HepG2 (cell line): ENCODE results near the gene TCF12. TPM values are rescaled to one million over a fixed set of nuclear protein-coding genes. Genes with fewer than 3 reads are reported as not detected.

ENCODE experiments used
- ATAC-seq: fragments of 200-7000 bp; cut with Tn5 transposase; 3 replicates; pipeline ENCODE4 v1.9.1; 2020; ENCODE audit warnings: mild to moderate bottlenecking, moderate library complexity
- BruUV-seq: library from RNA; stranded (reverse); fragments of 400-500 nt; replicated peaks from 2 replicates; lab custom pipeline; 2021; lab: Mats Ljungman, UMichigan
- CTCF ChIA-PET: fragments of 300-600 bp; formaldehyde crosslinking; extraction: SDS; loops from one replicate; lab custom pipeline; 2021; ENCODE audit warnings: low total read pairs, inconsistent platforms, low intra/inter-chr PET ratio; lab: Yijun Ruan, JAX
- POLR2A ChIA-PET: fragments of 350-600 bp; sonication (Branson Sonifier 250); formaldehyde crosslinking; loops from one replicate; lab custom pipeline; 2020; ENCODE audit warnings: antibody characterized with exemption, inconsistent platforms; lab: Yijun Ruan, JAX
- DNase-seq: peaks from one replicate; pipeline ENCODE4 v3.0.0-alpha.2; 2015; ENCODE audit warnings: low spot score
- FAIRE-seq: peaks from 3 replicates; lab custom pipeline; 2011; peaks lifted over from hg19 to GRCh38; lab: Jason Lieb, UNC
- H2AFZ ChIP-seq: one replicate; pipeline ENCODE4 v1.6.1; 2011; ENCODE audit warnings: low read length, inconsistent platforms
- H3K27ac ChIP-seq: fragments of 300-600 bp; 3 replicates; pipeline ENCODE4 v1.8.0; 2011; ENCODE audit warnings: mixed run types, mild to moderate bottlenecking, mixed read lengths, low read length, inconsistent platforms; ENCODE audit not compliant: insufficient read depth; ENCODE audit errors: extremely low read length
- H3K27me3 ChIP-seq, 2 experiments: fragments of 200-600 bp in 1 of 2; 2 replicates in 1 of 2; 3 replicates in 1 of 2; pipeline versions ENCODE4 v1.6.0 to v1.8.0; 2011; ENCODE audit warnings: low read length in 2 of 2, mild to moderate bottlenecking in 2 of 2, moderate library complexity in 2 of 2, inconsistent platforms in 1 of 2; ENCODE audit not compliant: insufficient read depth in 2 of 2, control insufficient read depth in 1 of 2
- H3K36me3 ChIP-seq, 2 experiments: fragments of 200-600 bp in 1 of 2; replicated peaks in 1 of 2; 2 replicates in 1 of 2; 3 replicates in 1 of 2; pipeline versions ENCODE4 v1.5.1 to v1.8.0; 2011; ENCODE audit warnings: low read length in 2 of 2, inconsistent platforms in 1 of 2; ENCODE audit not compliant: insufficient read depth in 2 of 2, control insufficient read depth in 1 of 2
- H3K4me1 ChIP-seq: 2 replicates; pipeline ENCODE4 v1.5.1; 2012; ENCODE audit warnings: low read length, inconsistent platforms; ENCODE audit not compliant: insufficient read depth
- H3K4me2 ChIP-seq: 2 replicates; pipeline ENCODE4 v1.6.0; 2011; ENCODE audit warnings: low read depth, low read length, inconsistent platforms
- H3K4me3 ChIP-seq, 3 experiments: fragments of 200-600 bp in 1 of 3; sonication (generic), shearing (Covaris generic) in 1 of 3; replicated peaks in 1 of 3; 2 replicates each; pipeline ENCODE4 v1.5.1; 2011 to 2016; ENCODE audit warnings: low read length in 3 of 3, inconsistent platforms in 2 of 3, low read depth in 2 of 3, mild to moderate bottlenecking in 2 of 3, control low read depth in 1 of 3, mixed read lengths in 1 of 3; ENCODE audit not compliant: insufficient read depth in 1 of 3
- H3K79me2 ChIP-seq: one replicate; pipeline ENCODE4 v1.6.1; 2011; ENCODE audit warnings: low read length, inconsistent platforms; ENCODE audit not compliant: insufficient read depth
- H3K9ac ChIP-seq: 2 replicates; pipeline ENCODE4 v1.6.0; 2011; ENCODE audit warnings: mild to moderate bottlenecking, low read depth, low read length, inconsistent platforms; ENCODE audit not compliant: insufficient read depth
- H3K9me3 ChIP-seq: 2 replicates; pipeline ENCODE4 v1.5.1; 2012; ENCODE audit warnings: mild to moderate bottlenecking, low read length
- H4K20me1 ChIP-seq: 2 replicates; pipeline ENCODE4 v1.6.0; 2011; ENCODE audit warnings: inconsistent platforms, mild to moderate bottlenecking, low read length, moderate library complexity; ENCODE audit not compliant: insufficient read depth
- CEBPB ChIP-seq: IDR thresholded peaks from 2 replicates; pipeline ENCODE4 v1.6.1; 2011; ENCODE audit warnings: low read depth, low read length, improper control_type of control experiment, borderline replicate concordance
- MZF1 ChIP-seq: sonication (generic); formaldehyde crosslinking; IDR thresholded peaks from 2 replicates; pipeline ENCODE4 v1.8.1; 2023; ENCODE audit warnings: mild to moderate bottlenecking, missing genetic modification reagents, borderline replicate concordance
- NFYC ChIP-seq: IDR thresholded peaks from 2 replicates; pipeline ENCODE4 v1.6.1; 2016; ENCODE audit warnings: missing genetic modification reagents, missing compliant biosample characterization
- SSRP1 ChIP-seq: IDR thresholded peaks from 2 replicates; pipeline ENCODE4 v1.6.1; 2016; ENCODE audit warnings: control low read depth
- STAT5B ChIP-seq: sonication (generic); formaldehyde crosslinking; IDR thresholded peaks from 2 replicates; pipeline ENCODE4 v1.4.0; 2020; ENCODE audit warnings: missing genetic modification reagents
- ZMYM2 ChIP-seq: sonication (generic); formaldehyde crosslinking; IDR thresholded peaks from 2 replicates; pipeline ENCODE4 v1.8.0; 2022; ENCODE audit warnings: mild to moderate bottlenecking, missing genetic modification reagents
- ZNF20 ChIP-seq: sonication (generic); formaldehyde crosslinking; IDR thresholded peaks from 2 replicates; pipeline ENCODE4 v1.4.0; 2020; ENCODE audit warnings: mild to moderate bottlenecking, moderate library complexity, missing genetic modification reagents
- WGBS: methylation state at CpG from one replicate; pipeline ENCODE4 v1.1.6; 2017; ENCODE audit warnings: low lambda C conversion rate; 5-methylcytosine and 5-hydroxymethylcytosine counted together
- in situ Hi-C: cut with HindIII; loops from 2 replicates; pipeline ENCODE4 v1.10.0; 2017; ENCODE audit warnings: low pct_unique_long_range_greater_than_20kb; ENCODE audit not compliant: extremely low pct_ligation_motif_present
- intact Hi-C: fragments of 100-400 bp; cut with micrococcal nuclease; formaldehyde crosslinking; loops from one replicate; pipeline ENCODE4 v1.10.0; 2022; ENCODE audit not compliant: unreplicated experiment
- polyA plus RNA-seq, 8 experiments: library from polyadenylated mRNA; depleted of rRNA in 3 of 8; stranded (reverse) in 7 of 8; unstranded in 1 of 8; fragments of >200 nt; fragmentation: Illumina TruSeq in 4 of 8; extraction: Trizol in 4 of 8; gene quantifications; 2 replicates each; pipeline versions ENCODE4 v1.2.1 to v1.2.3, GENCODE V29; 2011 to 2016; ENCODE audit warnings: low read depth in 4 of 8, missing spikeins in 1 of 8, mixed read lengths in 1 of 8; ENCODE audit not compliant: insufficient read depth in 1 of 8
- total RNA-seq, 5 experiments: library from RNA; depleted of rRNA; stranded (reverse); fragments of >200 nt; fragmentation: Illumina TruSeq; extraction: Trizol; gene quantifications; 2 replicates each; pipeline ENCODE4 v1.2.3, GENCODE V29; 2016; ENCODE audit warnings: low read depth in 1 of 5
- TF ChIP-seq, protein P1 (sequence below): sonication (generic); formaldehyde crosslinking; IDR thresholded peaks from 2 replicates; pipeline ENCODE4 v1.8.1; 2023; ENCODE audit warnings: missing genetic modification reagents, mild to moderate bottlenecking, borderline replicate concordance
- TF ChIP-seq, protein P2 (sequence below): IDR thresholded peaks from 2 replicates; pipeline ENCODE4 v1.6.1; 2016; ENCODE audit warnings: low read depth, missing genetic modification reagents, missing compliant biosample characterization
- TF ChIP-seq, protein P3 (sequence below): sonication (generic); formaldehyde crosslinking; IDR thresholded peaks from 2 replicates; pipeline ENCODE4 v1.4.0; 2020; ENCODE audit warnings: missing genetic modification reagents

The TCF12 gene
- total and polyA plus RNA-seq, 2 of the 13 experiments (the other 11 are each of a cell fraction or from before 2014, with no cell fraction given) = 48.6 to 51.1 TPM

DNA sequence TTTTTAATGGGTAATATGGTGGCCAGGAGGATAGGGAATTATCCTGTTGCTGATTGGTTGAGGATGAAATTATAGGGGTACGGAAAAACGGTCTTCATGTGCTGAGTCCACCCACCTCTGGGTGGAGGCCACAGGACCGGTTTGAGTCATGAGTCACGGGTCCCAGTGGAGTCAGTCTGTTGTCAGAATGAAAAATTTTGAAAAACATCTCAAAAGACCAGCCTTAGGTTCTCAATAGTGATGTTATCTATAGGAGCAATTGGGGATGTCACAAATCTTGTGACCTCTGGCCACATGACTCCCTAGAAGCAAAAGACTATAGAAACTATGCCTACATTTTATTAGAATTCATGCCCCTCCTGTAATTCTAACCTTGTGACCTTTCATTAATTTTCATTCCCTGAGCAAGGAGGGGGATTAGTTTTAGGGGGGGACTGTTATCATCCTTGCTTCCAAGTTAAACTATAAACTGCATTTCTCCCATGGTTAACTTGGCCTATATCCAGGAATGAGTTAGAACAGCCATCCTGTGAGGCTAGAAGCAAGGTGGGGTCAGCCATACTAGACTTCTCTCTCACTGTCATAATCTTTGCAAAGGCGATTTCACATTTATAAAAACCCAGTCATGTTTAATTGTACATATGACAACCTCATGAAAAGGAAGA lies 101.2 kb downstream of the TCF12 start:
- H3K4me2 ChIP-seq = no peak overlapping the region
- no peaks in the 10 kb centered on the region for H3K27me3 ChIP-seq
- no peak overlapping the region for H3K27ac ChIP-seq
- H2AFZ ChIP-seq = no peak overlapping the region
- in situ Hi-C loops (no loop called here), intact Hi-C loops (no loop called here)
- no TSS peak for BruUV-seq
- no peak for TF ChIP-seq SSRP1 (CRISPR knock-in tag)
- TF ChIP-seq ZMYM2 (CRISPR knock-in tag) = no peak
- TF ChIP-seq MZF1 = no peak
- no peak for TF ChIP-seq STAT5B
- TF ChIP-seq NFYC = no peak
- TF ChIP-seq, protein P1, sequence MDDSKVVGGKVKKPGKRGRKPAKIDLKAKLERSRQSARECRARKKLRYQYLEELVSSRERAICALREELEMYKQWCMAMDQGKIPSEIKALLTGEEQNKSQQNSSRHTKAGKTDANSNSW (CRISPR knock-in tag) = no peak
- no peaks in the 10 kb centered on the region for H3K9me3 ChIP-seq
- H3K4me3 ChIP-seq = no peak overlapping the region
- WGBS = 91% methylated on average over 5 of the region's 5 CpGs
- H4K20me1 ChIP-seq = no peaks in the 10 kb centered on the region
- ChIA-PET CTCF (no interaction called here), POLR2A (no interaction called here)
- H3K79me2 ChIP-seq = peaks cover 52% of the 10 kb centered on the region
- H3K36me3 ChIP-seq = peaks cover 0 to 1% of the 10 kb centered on the region in 2 experiments; a peak in 1 of 5 replicates
- no peak overlapping the region for H3K9ac ChIP-seq
- no peak for DNase-seq
- no peak for ATAC-seq
- FAIRE-seq = no peak
- H3K4me1 ChIP-seq = peaks cover 23% of the 10 kb centered on the region

DNA sequence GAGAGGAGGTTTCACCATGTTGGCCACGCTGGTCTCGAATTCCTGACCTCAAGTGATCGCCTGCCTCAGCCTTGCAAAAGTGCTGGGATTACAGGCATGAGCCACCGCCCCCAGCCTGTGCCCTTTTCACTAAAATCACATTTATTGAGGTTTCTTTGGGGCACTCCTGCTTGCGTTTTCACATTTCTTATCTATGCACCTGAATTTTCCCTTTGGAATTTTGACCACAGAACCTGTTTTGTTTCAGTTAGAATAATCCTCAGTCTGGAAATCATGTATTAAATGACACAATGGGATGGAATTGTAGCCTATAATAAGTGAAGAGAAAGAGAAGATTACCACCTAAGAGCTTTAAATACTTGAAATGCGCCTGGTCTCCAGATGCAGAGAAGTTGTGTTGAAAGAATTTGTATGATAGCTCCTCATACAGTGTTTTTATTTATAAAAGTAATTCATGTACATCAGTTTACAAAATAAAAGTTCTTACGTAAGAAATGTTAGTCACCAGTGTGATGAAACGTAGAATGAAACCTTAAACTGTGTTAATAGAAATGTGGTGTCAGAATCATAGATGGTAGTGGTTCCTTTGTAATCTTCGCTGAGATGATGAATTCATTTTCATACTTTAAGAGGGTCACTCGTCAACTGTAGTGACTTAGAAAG lies 107.0 kb downstream of the TCF12 start:
- FAIRE-seq (no peak), ATAC-seq (no peak), DNase-seq (no peak)
- Histone ChIP-seq H3K4me1 (peaks cover 13% of the 10 kb centered on the region), H3K36me3 (no peaks in the 10 kb centered on the region), H3K4me2 (no peak overlapping the region), H3K9ac (no peak overlapping the region), H3K79me2 (peaks cover 66% of the 10 kb centered on the region), H2AFZ (no peak overlapping the region), H4K20me1 (no peaks in the 10 kb centered on the region; the same call in 1 of the 2 replicates), H3K9me3 (no peaks in the 10 kb centered on the region), H3K27me3 (no peaks in the 10 kb centered on the region), H3K27ac (no peak overlapping the region), H3K4me3 (no peak overlapping the region)
- intact Hi-C loops = no loop called here
- 94% methylated on average over 10 of the region's 10 CpGs for WGBS
- CTCF ChIA-PET = no interaction called here
- in situ Hi-C loops = no loop called here
- no TSS peak for BruUV-seq
- POLR2A ChIA-PET = no interaction called here
- TF ChIP-seq, protein P2, sequence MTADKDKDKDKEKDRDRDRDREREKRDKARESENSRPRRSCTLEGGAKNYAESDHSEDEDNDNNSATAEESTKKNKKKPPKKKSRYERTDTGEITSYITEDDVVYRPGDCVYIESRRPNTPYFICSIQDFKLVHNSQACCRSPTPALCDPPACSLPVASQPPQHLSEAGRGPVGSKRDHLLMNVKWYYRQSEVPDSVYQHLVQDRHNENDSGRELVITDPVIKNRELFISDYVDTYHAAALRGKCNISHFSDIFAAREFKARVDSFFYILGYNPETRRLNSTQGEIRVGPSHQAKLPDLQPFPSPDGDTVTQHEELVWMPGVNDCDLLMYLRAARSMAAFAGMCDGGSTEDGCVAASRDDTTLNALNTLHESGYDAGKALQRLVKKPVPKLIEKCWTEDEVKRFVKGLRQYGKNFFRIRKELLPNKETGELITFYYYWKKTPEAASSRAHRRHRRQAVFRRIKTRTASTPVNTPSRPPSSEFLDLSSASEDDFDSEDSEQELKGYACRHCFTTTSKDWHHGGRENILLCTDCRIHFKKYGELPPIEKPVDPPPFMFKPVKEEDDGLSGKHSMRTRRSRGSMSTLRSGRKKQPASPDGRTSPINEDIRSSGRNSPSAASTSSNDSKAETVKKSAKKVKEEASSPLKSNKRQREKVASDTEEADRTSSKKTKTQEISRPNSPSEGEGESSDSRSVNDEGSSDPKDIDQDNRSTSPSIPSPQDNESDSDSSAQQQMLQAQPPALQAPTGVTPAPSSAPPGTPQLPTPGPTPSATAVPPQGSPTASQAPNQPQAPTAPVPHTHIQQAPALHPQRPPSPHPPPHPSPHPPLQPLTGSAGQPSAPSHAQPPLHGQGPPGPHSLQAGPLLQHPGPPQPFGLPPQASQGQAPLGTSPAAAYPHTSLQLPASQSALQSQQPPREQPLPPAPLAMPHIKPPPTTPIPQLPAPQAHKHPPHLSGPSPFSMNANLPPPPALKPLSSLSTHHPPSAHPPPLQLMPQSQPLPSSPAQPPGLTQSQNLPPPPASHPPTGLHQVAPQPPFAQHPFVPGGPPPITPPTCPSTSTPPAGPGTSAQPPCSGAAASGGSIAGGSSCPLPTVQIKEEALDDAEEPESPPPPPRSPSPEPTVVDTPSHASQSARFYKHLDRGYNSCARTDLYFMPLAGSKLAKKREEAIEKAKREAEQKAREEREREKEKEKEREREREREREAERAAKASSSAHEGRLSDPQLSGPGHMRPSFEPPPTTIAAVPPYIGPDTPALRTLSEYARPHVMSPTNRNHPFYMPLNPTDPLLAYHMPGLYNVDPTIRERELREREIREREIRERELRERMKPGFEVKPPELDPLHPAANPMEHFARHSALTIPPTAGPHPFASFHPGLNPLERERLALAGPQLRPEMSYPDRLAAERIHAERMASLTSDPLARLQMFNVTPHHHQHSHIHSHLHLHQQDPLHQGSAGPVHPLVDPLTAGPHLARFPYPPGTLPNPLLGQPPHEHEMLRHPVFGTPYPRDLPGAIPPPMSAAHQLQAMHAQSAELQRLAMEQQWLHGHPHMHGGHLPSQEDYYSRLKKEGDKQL (CRISPR knock-in tag) = no peak
- TF ChIP-seq CEBPB (0 out of 2 replicates have a peak, but pooled peaks have one; percentile 31), ZNF20 (no peak)
- TF ChIP-seq, protein P3, sequence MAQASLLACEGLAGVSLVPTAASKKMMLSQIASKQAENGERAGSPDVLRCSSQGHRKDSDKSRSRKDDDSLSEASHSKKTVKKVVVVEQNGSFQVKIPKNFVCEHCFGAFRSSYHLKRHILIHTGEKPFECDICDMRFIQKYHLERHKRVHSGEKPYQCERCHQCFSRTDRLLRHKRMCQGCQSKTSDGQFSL (CRISPR knock-in tag) = no peak
